GM12892 (cell line): ENCODE results near the gene DRGX.

Source experiments
- DNase-seq: peaks from one replicate; pipeline ENCODE4 v3.0.0; 2011; ENCODE audit not compliant: insufficient read length
- FAIRE-seq: peaks from 2 replicates; lab custom pipeline; 2011; peaks lifted over from hg19 to GRCh38; lab: Jason Lieb, UNC
- POLR2A ChIP-seq: IDR thresholded peaks from 2 replicates; pipeline ENCODE4 v1.6.1; 2011; ENCODE audit warnings: low read depth, low read length, control low read depth
- POLR2AphosphoS5 ChIP-seq: IDR thresholded peaks from 2 replicates; pipeline ENCODE4 v1.6.1; 2011; ENCODE audit warnings: low read depth, low read length, control low read depth
- TAF1 ChIP-seq: IDR thresholded peaks from 2 replicates; pipeline ENCODE4 v1.6.1; 2011; ENCODE audit warnings: low read depth, mild to moderate bottlenecking, control low read depth, low read length, borderline replicate concordance

DRGX gene

DNA sequence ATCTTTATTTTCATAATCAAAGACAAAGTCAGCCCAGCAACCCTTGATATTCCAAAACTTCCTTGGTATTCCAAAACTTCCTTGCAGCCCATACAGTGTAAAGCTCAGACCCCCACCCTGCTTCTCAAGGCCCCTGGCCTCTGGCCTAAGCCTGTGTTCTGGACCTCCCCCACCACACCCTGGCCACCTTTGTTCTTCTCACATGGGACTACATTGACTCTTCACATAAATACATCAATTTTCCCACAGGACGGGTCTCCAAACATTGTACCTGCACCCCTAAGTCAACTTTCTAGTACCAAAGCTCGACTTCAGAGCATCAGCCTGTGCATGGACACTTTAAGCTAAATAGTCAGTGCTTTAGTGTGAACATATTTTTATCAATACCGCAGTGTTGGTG, 40.7 kb downstream of the DRGX start:
- no peak for DNase-seq
- FAIRE-seq, result no peak
- TF ChIP-seq POLR2AphosphoS5 (no peak), TAF1 (no peak), POLR2A (no peak)

DNA sequence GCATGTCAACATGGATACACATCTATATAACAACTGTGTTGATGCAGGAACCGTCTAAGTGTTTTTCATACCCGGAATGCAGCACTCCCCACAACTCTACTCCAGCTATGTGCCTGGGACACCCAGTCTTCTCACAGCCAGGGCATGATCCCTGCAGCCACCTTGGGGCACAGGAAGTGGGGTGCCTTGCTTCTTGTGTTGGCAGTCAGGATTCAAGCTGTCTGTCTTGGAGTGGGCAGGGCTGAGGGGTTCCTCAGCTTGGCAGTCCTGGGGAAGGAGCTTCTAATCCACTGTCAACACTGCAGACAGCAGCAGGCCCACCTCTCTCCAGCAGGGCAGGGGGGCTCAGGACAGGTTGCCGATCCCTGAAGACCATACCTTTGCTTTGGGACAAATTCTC, 41.3 kb downstream of the DRGX start:
- FAIRE-seq (no peak), DNase-seq (no peak)

GRCh38 chr10:49353895-49354566, 41.9 kb downstream of the DRGX start:
- TF ChIP-seq TAF1, result no peak
- no peak for FAIRE-seq
- no peak for DNase-seq

More for the DNA sequence above, 41.3 kb downstream of the DRGX start:
- no peak for TF ChIP-seq TAF1

DNA sequence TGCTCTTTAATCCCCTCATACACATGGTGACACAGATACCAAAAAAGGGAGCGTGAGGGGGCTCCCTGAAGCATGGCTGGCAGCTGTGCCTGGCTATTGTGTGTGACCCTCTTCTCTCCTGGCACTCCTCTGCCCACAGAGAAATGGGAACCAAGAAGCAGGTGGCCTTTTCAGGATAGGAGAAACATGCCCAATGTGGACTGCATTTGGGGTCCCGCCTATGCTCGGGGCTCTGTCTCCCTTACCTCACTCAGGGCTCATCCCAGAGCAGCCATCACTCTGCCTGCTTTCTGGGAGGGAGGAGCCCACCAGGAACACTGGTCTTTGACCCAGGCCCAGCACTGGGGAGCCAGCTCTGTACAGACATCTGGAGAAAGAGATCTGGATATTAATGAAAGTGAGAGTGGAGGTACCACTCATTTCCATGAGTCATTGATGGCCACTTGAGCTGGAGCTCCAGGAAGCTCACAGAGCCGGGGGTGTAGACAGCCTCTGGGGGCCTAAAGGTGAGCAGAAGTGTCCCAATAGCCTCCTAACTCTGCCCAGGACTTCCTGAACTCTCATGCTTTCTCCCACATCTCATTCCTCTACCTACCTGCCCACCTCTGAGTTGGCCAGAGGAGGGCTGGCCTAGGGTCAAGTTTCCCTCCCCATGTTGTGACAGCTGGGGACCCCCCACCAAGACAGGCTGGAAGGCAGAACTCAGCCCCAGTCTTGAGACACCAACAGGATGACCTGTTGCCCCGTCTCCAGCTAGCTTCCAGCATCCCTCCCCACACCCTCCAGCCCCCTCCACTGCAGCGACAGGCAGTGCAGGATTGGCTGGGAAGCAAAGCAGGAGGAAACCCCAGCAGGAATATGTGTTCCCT, 42.6 kb downstream of the DRGX start:
- TF ChIP-seq POLR2A (no peak), TAF1 (no peak), POLR2AphosphoS5 (no peak)
- FAIRE-seq, result no peak

DNA sequence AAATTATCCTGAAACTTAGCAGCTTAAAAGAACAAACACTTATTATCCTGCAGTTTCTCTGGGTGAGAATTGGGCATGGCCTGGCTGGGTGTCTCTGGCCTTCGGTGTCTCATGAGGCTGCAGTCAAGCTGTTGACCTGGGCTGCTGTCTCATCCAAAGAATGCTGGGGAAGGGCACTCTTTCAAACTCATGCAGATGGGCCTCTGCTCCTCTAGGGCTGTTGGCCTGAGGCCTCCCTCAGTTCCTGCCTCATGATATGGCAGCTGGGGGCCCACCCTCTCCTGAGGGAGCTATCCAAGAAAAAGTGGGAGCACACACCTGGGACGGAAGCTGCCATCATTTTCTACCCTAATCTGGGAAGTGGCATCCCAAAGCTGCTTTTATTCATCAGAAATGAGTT, 43.6 kb downstream of the DRGX start:
- no peak for TF ChIP-seq POLR2AphosphoS5
- TF ChIP-seq TAF1, result no peak
- DNase-seq, result no peak
- FAIRE-seq, result no peak

More for the DNA sequence above, 42.6 kb downstream of the DRGX start:
- DNase-seq, result no peak

GRCh38 chr10:49351669-49352068, 44.2 kb downstream of the DRGX start:
- no peak for TF ChIP-seq POLR2A
- no peak for TF ChIP-seq POLR2AphosphoS5
- TF ChIP-seq TAF1, result no peak
- DNase-seq (no peak), FAIRE-seq (no peak)

- TF ChIP-seq POLR2A (no peak), POLR2AphosphoS5 (no peak), TAF1 (no peak)
- no peak for FAIRE-seq
- no peak for DNase-seq
These were observed 44.9 kb downstream of the DRGX start for GRCh38 chr10:49350846-49351532.

- FAIRE-seq, result no peak
- no peak for DNase-seq
- no peak for TF ChIP-seq POLR2A
- TF ChIP-seq POLR2AphosphoS5, result no peak
- no peak for TF ChIP-seq TAF1
These were observed 45.8 kb downstream of the DRGX start for GRCh38 chr10:49350138-49350537.

GRCh38 chr10:49349390-49349789, 46.5 kb downstream of the DRGX start:
- DNase-seq (no peak), FAIRE-seq (no peak)
- TF ChIP-seq TAF1, result no peak
- no peak for TF ChIP-seq POLR2AphosphoS5

GRCh38 chr10:49348593-49348992, 47.3 kb downstream of the DRGX start:
- no peak for TF ChIP-seq POLR2AphosphoS5
- TF ChIP-seq POLR2A, result no peak
- TF ChIP-seq TAF1, result no peak
- FAIRE-seq, result no peak

GRCh38 chr10:49347827-49348226, 48.1 kb downstream of the DRGX start:
- DNase-seq, result no peak
- FAIRE-seq, result no peak
- TF ChIP-seq POLR2AphosphoS5 (no peak), POLR2A (no peak), TAF1 (no peak)

More at GRCh38 chr10:49348593-49348992, 47.3 kb downstream of the DRGX start:
- no peak for DNase-seq
